ENCODE results near the gene MTMR12. TPM values are rescaled to one million over a fixed set of nuclear protein-coding genes. Genes with fewer than 3 reads are reported as not detected.
A peak's percentile ranks its signal among the peaks of the same experiment; 100 is the strongest.

MTMR12 gene
- total RNA-seq, 1 experiment from 2014 or later: 42.7 TPM

GRCh38 chr5:32229586-32229985 lies 83.2 kb downstream of the MTMR12 start:
- CTCF ChIA-PET: no interaction called here
- ATAC-seq (no peak), DNase-seq (ENCODE audit: low spot score) (no peak)
- POLR2A ChIA-PET: no interaction called here
- Mint-ChIP-seq H3K27ac (peak overlapping the region; percentile 46), H3K27me3 (ENCODE audit: low read depth) (no peaks in the 10 kb centered on the region; the same call in 1 of the 2 replicates), H3K4me1 (peaks cover 5% of the 10 kb centered on the region; the same call in 1 of the 2 replicates), H3K4me3 (no peak overlapping the region), H3K36me3 (peaks cover 51% of the 10 kb centered on the region), H3K9me3 (peaks cover 3% of the 10 kb centered on the region; the same call in 1 of the 2 replicates)
- no peak for TF ChIP-seq ATF2 (CRISPR knock-in tag; IDR thresholded peaks at IDR 0.05; ENCODE audit: borderline replicate concordance, low read depth)
- no peak for TF ChIP-seq CDX4 (CRISPR knock-in tag; IDR thresholded peaks at IDR 0.05; ENCODE audit: borderline replicate concordance)
- no peak for TF ChIP-seq FOXP4 (CRISPR knock-in tag; IDR thresholded peaks at IDR 0.05)
- TF ChIP-seq TCF7 (CRISPR knock-in tag; IDR thresholded peaks at IDR 0.05; ENCODE audit: low read depth): no peak
- no peak for TF ChIP-seq NFATC4 (CRISPR knock-in tag; IDR thresholded peaks at IDR 0.05)
- no peak for TF ChIP-seq FOXJ3 (CRISPR knock-in tag; IDR thresholded peaks at IDR 0.05; ENCODE audit: borderline replicate concordance)
- no peak for TF ChIP-seq NFYB (CRISPR knock-in tag; conservative IDR thresholded peaks at IDR 0.05; ENCODE audit: low read depth)
- TF ChIP-seq ZNF396 (CRISPR knock-in tag; IDR thresholded peaks at IDR 0.05; ENCODE audit: borderline replicate concordance): no peak
- TF ChIP-seq JAZF1 (CRISPR knock-in tag; IDR thresholded peaks at IDR 0.05): no peak
- no peak for TF ChIP-seq HMGXB4 (CRISPR knock-in tag; IDR thresholded peaks at IDR 0.05)
- TF ChIP-seq CREB1 (CRISPR knock-in tag; IDR thresholded peaks at IDR 0.05): no peak
- TF ChIP-seq MXD4 (CRISPR knock-in tag; IDR thresholded peaks at IDR 0.05; ENCODE audit: borderline replicate concordance): no peak
- TF ChIP-seq ZNF263 (CRISPR knock-in tag; IDR thresholded peaks at IDR 0.05; ENCODE audit: low read depth): no peak
- TF ChIP-seq FOXK1 (CRISPR knock-in tag; IDR thresholded peaks at IDR 0.05): no peak

- H3K9me3 Mint-ChIP-seq: peaks cover 3% of the 10 kb centered on the region; the same call in 1 of the 2 replicates
- DNase-seq (ENCODE audit: low spot score) (no peak), ATAC-seq (no peak)
- H3K27ac Mint-ChIP-seq: no peak overlapping the region
- no peaks in the 10 kb centered on the region; the same call in 1 of the 2 replicates for H3K27me3 Mint-ChIP-seq (ENCODE audit: low read depth)
- CTCF ChIA-PET: no interaction called here
- peaks cover 43% of the 10 kb centered on the region for H3K36me3 Mint-ChIP-seq
- peaks cover 12% of the 10 kb centered on the region for H3K4me1 Mint-ChIP-seq
- no peak overlapping the region for H3K4me3 Mint-ChIP-seq
- POLR2A ChIA-PET: no interaction called here
- no peak for TF ChIP-seq CREM (CRISPR knock-in tag; IDR thresholded peaks at IDR 0.05)
- TF ChIP-seq ZNF532 (CRISPR knock-in tag; IDR thresholded peaks at IDR 0.05; ENCODE audit: borderline replicate concordance): no peak
- TF ChIP-seq EMX1 (CRISPR knock-in tag; IDR thresholded peaks at IDR 0.05): no peak
- no peak for TF ChIP-seq ZNF512 (CRISPR knock-in tag; IDR thresholded peaks at IDR 0.05; ENCODE audit: borderline replicate concordance)
- TF ChIP-seq GABPB1 (CRISPR knock-in tag; IDR thresholded peaks at IDR 0.05): no peak
- TF ChIP-seq IRF1 (CRISPR knock-in tag; IDR thresholded peaks at IDR 0.05): no peak
- no peak for TF ChIP-seq FOXK1 (CRISPR knock-in tag; IDR thresholded peaks at IDR 0.05)
- TF ChIP-seq CREB1 (CRISPR knock-in tag; IDR thresholded peaks at IDR 0.05): no peak
- no peak for TF ChIP-seq NR2C2 (CRISPR knock-in tag; IDR thresholded peaks at IDR 0.05)
- TF ChIP-seq GTF2I (CRISPR knock-in tag; conservative IDR thresholded peaks at IDR 0.05): no peak
- TF ChIP-seq ZNF317 (CRISPR knock-in tag; IDR thresholded peaks at IDR 0.05; ENCODE audit: borderline replicate concordance, low read depth): no peak
These were observed 83.9 kb downstream of the MTMR12 start for GRCh38 chr5:32228816-32229215.

Measured in WTC11 (cell line).